HG03139 (cell line): ENCODE data around the gene ZDHHC9.
"Not testable (repeated sequence)": the region's sequence is repeated elsewhere in the genome, so short reads cannot be mapped to it uniquely, and the experiment has no call there.

Experiments
- ATAC-seq: cut with Tn5 transposase; IDR thresholded peaks from one replicate; pipeline ENCODE4 v1.9.1; 2021; ENCODE audit not compliant: unreplicated experiment

ZDHHC9 gene

GRCh38 chrX:129843459-129844306 is at the start of gene ZDHHC9:
Gene ZDHHC9 (minus strand): TSS chrX:129843886. CDS start chrX:129841945, 1,941 bp downstream.
- ATAC-seq, result peak; percentile 98

DNA sequence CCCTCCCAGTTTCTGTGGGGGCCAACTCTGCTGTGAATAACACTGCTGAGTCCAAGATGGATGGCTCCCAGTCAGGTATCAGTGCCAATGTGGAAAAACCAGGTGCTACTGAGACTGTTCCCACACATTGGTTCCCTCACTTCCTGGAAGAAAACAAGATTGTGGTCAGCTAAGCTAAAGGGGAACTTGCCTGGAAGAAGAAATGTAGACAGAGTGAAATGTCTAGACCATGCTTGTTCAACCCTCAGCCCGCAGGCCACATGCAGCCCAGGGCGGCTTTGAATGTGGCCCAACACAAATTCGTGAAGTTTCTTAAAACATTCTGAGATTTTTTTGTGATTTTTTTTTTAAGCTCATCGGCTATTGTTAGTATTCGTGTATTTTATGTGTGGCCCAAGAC is 33.7 kb upstream of the ZDHHC9 start:
- no peak for ATAC-seq

DNA sequence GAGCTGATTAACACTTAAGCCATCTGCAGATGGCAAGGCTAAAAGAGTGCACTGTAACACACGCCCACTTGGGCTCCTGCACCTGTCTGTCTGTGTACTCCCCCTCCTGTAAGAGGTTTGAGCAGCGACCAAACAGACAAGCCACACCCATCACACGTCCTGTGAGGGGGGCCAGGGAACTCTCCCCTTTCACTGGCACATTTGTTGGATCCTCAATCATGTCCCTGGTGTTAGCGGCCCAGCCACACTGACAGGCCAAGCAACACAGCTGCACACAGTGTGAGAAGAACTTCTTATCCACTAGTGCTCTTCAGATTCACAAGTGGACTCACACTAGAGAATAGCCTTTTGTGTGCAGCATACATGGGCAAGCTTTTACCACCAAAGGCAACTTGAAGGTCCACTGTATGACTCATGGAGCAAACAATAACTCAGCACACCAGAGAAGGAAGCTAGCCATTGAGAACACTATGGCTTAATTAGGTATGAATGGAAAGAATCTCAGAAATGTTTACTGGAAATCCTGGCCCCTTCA is 33.2 kb upstream of the ZDHHC9 start:
- ATAC-seq, result no peak

DNA sequence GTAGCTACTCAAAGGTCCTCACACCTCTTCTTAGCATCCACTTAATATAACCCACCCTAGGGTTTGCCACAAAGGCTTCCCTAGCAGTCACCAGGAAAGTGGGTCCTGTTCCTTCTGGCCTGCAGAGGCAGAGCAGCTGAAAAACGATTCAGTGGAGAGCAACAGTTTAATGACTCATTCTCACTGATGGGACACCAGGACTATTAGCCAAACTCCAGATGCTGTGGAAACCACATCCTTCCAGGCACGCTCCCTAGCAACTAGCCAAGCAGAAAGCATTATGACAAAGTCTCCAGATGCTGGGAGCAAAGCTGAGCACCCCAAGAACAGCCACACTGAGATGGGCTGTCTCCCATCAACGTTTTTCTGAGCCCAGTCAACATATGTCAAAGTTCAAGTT is 32.0 kb upstream of the ZDHHC9 start:
- no peak for ATAC-seq

DNA sequence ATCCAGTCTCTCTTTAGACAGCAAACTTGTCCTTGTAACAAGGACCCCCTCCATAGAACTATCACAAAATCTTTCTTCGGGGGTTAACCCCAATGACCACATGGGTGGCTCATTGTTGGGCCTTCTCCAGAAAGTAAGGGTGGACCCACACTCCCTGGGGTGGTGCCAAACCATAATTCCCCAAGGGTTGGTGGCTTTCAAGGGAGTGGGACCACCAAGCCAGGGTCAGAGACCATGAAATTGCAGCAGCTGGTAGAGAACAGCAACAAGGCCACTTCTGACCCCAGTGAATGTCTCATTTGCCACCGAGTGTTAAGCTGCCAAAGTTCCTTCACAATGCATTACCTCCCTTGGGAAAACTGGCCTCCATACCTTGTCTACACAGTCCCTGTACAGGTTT is 28.8 kb upstream of the ZDHHC9 start:
- no peak for ATAC-seq

DNA sequence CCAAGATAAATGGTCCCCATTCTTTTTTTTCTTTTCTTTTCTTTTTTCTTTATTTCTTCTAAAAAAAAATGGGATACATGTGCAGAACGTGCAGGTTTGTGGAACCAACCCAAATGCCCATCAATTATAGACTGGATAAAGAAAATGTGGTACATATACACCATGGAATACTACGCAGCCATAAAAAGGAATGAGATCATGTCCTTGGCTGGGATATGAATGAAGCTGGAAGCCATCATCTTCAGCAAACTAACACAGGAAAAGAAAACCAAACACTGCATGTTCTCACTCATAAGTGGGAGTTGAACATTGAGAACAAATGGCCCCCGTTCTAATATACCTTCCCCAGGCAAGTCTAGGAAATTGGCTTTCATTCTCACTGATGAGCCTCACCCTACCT is 22.6 kb upstream of the ZDHHC9 start:
- ATAC-seq, result not testable (repeated sequence)

- ATAC-seq, result not testable (repeated sequence)
Observed at GRCh38 chrX:129859134-129859533, 15.4 kb upstream of the ZDHHC9 start.

DNA sequence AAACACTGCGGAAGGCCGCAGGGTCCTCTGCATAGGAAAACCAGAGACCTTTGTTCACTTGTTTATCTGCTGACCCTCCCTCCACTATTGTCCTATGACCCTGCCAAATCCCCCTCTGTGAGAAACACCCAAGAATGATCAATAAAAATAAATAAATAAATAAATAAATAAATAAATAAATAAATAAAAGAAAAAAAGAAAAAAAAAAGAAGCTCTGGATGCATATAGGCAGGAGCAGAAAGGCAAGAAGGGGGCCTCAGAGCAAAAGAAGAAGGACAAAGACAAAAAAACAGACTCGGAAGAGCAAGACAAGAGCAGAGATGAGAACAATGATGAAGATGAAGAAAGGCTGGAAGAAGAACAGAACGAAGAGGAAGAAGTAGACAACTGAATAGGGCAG is 8.1 kb upstream of the ZDHHC9 start:
- ATAC-seq, result not testable (repeated sequence)

DNA sequence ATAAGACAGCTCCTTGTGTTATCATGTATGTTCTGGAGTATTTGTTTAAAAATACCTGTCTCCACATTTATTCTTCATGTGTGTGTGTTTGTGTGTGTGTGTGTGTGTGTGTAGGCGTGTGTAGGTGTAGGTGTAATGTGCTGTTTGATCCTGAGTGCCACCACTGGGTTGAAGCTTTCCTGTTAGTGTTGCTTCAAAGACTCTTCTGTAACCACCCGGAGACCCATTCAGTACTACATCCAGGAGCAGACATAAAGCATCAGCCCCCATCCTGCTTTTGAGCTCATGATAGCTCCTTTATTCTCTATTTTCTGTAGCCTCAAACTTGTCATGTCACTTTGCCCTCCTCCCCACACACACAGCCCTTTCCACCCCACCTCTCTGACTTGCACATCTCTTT is 3.0 kb upstream of the ZDHHC9 start:
- no peak for ATAC-seq

DNA sequence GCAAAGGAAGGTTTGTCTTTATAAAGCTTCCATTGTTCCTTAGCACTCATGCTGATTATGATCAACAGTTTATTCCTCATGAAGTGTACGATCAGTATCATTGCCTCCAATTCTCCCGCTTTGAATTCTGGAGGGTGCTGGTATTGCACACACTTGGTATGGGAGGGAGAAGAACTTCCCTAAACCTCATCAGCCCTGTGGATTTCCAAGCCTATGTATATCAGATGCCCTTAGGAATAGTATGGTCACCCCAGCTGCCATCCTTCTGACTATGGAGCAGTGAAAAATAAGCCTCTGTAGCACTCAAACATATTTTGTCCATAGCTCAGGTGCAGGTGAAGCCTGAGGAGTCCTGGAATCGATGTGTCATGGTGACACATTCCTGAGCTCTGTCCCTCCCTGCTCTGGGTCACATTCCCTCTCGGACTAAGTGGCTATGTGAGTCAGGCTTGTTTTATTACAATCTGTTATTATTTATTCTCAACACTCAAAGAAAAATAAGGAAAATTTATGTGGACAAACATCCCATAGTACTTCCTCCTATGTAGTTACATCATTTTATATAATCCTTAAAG is 2.0 kb upstream of the ZDHHC9 start:
- ATAC-seq, result no peak

DNA sequence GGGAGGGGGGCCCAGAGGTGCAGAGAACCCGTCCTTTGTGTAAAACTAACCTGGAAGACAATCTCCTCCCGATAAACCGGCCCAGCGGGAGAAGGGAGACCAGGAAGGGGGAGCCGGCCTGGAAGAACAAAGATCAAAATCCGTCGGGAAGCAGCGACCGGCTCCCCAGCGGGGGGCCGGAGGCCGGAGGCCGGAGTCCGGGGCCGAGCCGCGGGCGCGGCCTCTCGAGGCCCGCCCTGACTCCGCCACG is 552 bp downstream of the ZDHHC9 start:
- ATAC-seq, result no peak

DNA sequence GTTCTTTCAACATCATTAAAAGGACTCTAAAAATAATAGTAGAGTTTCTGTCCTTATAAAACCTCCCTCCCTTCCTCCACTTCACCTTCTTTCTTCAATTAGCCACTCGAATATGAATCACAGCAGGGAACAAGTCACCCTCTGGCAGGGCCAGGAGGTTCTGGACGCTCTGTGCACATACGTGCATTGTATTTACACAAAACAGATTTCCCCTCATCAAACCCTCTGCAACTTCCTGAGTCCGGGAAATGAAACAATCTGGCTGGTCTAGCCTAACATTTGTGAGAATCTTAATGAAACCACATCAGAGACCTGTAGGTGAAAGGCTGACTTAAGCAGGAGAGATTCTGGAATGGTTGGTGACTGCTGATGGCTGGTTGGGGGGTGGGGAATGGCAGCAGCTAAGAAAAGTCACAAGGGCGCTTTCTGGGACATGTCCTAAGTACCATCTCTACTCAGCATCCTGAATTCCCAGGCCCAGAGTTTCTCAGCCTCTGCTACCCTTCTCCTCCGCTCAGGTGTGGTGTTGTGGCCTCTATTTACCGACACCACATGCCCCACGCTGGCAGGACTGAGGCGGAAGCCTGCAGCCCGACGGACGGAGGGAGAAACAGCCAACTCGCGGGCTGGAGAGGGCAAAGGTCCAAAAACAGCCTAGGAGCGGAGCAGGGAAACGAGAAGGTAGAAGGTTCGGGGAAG is 1.0 kb downstream of the ZDHHC9 start:
- no peak for ATAC-seq

DNA sequence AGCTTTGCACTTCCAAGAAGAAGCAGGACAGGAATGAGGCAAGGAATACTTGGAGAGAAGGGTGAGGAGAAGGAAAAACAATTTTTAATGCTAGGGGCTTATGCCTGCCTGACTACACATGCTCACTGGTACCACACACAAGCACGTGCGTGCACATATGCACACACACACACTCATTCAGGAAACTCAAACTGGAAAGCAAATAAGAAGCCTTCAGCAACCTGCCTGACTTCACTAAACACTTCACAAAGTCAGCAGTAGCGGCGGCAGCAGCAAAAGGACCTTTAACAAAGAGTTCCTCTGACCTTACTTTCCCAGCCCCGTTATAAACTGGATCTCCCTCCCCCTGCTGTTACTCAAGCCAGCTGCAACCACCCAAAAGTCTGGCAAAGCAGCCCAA is 3.3 kb downstream of the ZDHHC9 start:
- ATAC-seq, result no peak

- no peak for ATAC-seq
Observed at GRCh38 chrX:129836827-129837226, 6.9 kb downstream of the ZDHHC9 start.

DNA sequence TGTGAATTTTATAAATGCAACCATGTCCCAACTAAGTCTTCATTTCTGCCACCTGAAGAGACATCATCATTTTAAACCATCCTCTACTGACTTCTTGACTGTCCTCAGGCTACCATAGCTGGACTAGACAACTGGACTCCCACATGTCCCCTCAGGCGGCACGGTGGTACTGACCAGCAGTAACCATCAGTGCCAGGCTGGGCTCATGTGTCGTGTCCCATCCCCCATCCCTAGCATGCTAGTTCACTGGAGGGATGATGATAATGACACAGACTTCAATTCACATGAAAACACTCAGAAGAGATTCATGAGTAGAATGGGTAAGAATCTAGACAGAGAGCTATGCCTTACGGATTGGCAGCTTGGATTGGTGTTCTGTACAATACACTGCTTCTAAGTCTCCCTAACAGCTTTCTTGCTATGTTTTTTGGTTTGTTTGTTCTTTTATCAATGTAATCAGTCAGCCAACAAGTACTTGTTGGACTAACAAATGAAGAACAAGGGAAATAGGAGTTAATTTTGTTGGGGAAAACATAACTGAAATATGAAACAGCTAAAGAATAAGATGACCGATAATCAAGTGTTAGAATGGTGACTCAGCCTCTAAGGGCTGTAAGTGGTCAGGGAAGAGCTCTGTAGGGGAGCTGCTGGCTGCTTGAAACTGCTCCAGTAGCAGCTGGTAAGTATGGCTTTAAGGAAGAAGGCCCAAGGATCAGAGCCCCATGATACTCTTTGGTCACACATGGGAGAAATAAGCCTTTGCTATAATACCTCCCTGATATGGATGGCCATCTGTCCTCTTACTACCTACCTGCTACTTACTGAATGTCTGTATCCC is 10.3 kb downstream of the ZDHHC9 start:
- no peak for ATAC-seq

DNA sequence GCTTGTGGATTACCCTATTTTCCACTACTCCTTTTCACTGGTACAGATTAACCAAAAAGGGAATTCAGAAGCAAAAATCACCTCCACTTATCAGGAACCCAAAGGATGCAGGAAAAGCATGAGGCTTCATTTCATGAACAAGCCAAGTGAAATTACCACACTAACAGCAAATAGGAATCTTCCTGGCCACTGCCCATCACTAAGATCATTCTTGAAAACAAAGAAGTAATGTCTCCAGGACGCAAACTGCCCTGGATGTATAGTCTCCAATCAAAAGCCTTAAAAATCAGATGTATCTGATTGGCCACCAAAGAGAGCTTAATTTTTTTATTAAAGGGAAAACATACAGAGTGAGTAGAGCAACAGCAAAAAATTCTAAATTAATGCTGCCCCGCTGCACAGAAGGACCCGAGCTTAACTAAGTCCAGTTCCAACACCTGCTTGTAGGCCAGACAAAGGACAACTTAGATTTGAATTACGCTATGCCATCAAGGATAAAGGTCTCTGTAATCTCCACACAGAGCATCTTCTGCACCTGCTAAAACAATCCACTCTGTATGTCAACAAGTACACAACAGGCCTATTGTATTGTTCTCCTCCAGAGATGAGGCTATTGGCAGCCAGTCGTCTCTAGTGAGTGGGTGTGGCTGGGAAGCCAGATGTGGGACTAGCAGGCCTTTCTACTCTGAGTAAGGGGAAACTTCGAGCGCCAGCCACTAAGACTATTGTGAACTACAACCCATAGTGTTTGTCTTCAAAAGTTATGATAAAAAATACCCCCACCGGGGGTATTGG is 12.4 kb downstream of the ZDHHC9 start:
- ATAC-seq, result no peak

DNA sequence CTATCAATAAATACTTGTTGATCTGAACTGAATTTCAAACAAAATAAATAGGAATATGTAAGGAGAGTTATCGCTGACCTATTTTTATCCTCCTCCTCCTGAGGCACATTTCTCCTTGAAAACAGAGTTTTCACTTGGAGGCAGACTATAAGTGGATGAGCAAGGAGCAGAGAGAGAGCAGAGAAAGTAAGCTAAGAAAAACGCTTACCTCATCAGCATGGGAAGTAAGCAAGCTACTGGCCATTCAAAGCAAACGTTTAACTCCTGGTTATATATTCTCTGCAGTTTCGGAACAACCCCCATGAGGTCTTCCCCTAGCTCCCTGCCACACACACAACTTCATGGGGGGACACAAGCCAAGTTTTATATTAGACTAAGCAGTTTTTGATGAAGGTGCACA is 13.2 kb downstream of the ZDHHC9 start:
- ATAC-seq, result no peak

DNA sequence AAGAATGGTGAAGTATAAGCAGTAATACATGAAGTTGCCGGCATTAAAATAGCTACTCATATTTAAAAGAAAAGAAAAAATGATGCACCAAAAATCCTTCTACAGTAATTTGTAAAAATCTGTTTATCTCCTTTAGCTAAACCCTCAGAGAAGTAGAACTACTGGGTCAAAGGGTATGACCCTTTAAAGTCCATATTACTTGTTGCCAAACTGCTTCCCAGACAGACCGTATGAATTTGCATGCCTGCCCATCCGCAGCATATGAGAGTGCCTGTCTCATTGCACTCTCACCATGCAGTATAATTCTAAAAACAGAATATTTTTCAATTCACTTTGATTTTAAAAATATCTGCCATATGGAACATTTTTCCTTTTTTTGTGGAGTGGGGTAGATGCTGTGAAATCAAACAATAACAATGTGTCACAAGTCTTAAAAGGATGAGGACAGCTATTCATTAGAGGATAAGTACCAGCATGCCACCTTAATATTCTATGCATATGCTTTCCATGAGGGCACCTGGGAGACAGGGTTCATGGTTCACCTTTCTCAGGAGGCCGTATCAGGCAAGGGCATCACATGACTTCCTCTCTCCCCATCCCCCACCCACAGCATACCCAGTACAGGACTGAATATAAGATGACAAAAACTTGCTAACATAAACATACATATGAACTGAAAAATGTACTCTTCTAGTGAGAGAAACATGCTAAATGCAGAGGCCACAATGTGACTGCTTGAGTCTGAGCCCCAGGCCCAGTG is 17.8 kb downstream of the ZDHHC9 start:
- ATAC-seq, result no peak

DNA sequence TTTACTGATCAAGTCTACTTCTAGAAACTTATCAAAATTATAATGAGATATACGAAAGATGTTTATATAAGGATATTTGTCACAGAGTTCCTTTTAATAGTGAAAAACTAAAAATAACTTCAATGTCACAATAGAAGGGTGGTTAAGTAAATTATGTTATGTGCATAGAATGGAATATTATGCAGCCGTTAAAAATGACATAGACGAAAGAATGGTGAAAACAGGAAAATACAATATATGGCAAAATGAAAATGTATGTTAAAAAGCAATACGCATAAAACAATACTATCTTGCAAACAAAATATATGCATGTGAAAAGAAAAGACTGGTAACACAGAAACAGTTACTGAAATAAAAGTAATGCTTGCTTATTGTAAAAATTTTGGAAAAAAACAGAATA is 19.1 kb downstream of the ZDHHC9 start:
- no peak for ATAC-seq

- ATAC-seq, result no peak
Observed at GRCh38 chrX:129823522-129823921, 20.2 kb downstream of the ZDHHC9 start.
